NCI-H345 (cell line): ENCODE results near the gene ADAM19.
"Not testable (repeated sequence)": the region's sequence is repeated elsewhere in the genome, so short reads cannot be mapped to it uniquely, and the experiment has no call there.

Experiments used
- DNase-seq: peaks from one replicate; lab custom pipeline; 2025; lab: John Stamatoyannopoulos, UW

ADAM19 gene

DNA sequence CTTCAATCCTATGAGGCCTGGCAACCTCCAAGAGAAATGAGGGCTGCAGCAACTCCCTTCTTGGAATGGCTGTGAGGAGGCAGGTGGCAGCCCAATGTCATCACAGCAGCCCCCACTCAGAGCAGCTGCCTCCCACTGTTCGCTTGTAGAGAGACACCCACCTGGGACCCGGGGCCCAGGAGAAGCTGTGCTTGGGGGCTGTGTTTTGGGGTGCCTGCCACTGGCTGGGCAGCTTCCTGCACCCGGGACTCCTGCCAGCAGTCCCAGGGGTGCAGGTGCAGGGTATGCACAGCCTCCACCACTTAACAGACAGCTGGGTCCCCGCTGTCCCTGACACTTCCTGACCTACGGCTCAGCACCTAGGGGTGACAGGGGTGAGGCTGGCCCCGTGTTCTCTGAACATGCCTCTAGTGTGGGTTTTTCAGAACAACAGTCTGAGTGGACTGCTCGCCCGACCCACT is 89.3 kb downstream of the ADAM19 start:
- no peak for DNase-seq

DNA sequence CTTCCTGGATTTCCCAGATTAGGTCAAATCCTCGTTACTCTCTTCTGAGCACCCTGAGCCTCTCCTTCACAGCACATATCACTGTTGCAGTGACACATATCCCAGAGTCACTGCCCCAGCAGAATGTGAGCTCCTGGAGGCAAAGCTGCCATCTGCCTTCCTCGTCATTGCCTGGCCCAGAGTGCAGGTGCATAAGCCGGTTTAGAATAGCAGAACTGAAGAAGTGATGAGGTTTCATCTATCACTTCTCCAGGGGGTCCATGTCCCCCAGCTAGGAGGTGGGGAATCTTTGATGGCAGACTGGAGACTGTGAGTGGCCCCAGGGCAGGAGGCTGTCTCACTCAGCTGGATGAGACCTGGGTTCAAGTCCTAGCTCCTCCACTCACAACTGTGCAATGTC is 89.8 kb downstream of the ADAM19 start:
- DNase-seq, result no peak

DNA sequence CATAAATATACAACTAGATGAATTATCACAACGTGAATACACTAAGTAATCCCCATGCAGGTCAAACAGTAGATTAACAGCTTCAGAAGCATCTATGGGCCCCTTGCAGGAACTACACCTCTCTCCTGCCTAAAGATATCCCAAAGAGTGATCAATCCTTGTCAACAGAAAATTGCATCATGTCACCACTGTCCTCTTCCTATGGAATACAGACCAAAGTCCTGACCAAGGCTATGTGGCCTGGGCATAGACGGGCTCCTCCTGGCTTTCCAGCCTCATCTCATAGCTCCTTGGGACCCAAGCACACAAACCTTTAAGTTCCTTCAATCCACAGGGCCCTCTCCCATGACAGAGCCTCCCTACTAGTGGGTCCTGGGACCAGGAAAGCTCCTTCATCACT is 90.2 kb downstream of the ADAM19 start:
- no peak for DNase-seq

DNA sequence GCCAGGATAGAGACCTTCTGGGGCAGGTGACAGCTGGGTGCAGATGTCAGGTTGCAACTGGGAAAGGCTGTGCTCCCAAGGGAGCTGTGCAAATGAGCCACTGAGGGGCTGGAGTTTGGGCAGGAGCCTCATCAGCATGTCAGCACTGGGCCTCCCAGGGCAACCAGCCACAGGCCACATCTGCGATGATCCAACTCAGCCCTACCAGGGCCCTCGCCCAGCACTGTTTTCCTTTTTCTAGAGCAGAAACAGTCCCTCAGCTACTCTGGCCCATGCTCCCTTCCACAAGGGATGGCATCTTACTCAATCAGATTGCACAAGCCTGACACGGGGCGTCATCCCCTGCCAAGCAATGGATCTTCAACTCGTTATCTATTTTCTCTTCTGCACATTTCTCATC is 90.8 kb downstream of the ADAM19 start:
- no peak for DNase-seq

DNA sequence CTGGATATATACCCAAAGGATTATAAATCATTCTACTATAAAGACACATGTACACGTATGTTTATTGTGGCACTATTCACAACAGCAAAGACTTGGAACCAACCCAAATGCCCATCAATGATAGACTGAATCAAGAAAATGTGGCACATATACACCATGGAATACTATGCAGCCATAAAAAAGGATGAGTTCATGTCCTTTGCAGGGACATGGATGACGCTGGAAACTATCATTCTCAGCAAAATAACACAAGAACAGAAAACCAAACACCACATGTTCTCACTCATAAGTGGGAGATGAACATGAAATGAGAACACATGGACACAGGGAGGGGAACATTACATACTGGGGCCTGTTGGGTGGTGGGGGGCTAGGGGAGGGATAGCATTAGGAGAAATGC is 92.9 kb downstream of the ADAM19 start:
- not testable (repeated sequence) for DNase-seq

DNA sequence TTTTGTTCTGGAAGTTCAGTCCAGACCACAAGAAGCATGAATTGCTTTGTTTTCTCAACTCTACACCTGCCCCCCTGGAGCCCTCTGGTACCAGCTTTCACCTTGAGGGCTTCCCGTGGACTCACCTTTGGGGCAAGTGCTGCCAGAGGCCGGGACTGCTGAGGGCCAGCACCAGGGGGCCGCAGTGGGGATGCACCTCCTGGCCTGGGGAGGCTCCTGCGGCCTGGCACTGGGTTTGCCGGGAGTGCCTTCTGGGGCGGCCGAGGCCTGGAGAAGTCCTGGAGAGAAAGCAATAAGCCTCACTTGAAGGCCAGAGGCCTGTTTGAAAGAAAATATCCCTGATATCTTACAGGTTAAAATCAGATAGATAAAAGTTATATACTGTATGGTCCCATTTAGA is 93.9 kb downstream of the ADAM19 start:
- DNase-seq, result no peak

DNA sequence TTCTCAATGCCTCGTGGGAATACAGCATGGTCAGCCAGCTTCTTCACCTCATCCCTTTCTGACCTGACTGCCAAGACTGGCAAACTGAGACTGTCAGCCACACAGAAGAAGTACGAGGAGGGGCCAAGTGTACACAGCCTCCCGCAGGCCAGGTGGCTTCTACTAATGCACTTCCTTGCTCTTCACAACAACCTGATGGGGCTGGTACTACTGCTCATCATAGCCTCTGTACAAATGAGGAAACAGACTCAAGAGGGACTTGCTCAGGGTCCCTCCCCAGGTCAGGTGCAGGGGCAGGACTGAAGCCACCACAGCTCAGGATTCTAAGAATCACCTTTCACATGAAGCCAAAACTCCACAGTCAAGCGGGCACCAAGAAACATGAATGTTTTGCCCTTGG is 94.3 kb downstream of the ADAM19 start:
- DNase-seq, result no peak

DNA sequence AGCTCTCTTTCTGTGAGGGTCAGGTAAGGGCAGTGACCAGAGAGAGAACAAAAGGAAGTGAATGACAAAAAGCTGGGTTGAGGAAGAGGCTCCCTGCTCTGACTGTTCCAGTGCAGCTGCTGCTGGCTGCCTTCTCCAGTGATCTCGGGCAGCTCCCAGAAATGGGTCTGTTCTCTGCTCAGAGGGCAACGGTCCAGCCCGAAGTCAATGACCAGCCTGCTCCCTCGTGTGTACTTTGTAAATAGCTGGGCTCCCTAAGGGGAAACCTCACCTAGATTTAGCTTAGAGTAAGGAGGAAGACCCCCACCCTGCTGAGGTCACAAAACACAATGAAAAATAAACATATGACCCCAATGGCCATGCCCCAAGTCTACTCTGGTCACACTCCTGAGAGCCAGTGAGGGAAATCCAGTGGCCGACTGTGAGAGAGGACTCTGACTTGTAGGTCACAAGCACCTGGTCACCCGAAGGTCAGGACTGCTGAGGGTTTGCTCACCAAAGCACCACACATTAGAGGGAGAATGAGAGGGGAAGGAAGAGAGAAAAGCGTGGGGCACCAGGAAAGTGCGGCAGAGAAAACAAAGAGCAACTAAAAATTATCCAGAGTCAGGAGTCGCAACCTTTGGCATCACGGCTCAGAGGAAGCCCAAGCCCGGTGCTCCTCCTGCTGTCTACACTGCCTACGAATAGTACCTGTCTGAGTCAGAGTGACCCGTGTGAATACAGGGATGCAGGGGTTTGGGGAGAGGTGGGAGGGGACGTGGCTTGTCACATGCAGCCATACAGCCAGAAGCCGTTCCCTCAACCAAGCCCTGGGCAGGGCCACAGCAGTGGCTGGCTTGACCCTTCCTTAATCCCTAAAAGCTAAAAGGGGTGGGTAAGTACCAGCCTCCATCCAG is 95.7 kb downstream of the ADAM19 start:
- DNase-seq, result no peak

DNA sequence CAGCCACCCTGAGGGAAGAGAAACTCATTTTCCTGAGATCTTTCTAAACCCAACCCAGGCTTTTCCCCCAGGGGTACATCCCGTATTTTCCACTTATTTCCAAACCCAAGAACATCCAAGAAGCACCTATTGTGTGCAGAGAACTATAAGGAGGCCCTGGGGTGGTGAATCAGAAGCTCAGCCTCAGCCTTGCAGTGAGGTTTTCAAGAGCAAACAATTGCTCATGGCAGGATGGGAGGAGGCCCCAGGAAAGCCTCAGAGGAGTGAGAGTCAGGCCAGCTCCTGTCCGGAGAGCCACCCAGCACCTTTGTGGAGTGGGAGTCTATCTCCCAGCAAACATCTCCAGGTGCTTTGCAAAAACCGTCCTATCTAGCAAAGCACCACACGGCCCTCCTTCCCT is 96.4 kb downstream of the ADAM19 start:
- no peak for DNase-seq

DNA sequence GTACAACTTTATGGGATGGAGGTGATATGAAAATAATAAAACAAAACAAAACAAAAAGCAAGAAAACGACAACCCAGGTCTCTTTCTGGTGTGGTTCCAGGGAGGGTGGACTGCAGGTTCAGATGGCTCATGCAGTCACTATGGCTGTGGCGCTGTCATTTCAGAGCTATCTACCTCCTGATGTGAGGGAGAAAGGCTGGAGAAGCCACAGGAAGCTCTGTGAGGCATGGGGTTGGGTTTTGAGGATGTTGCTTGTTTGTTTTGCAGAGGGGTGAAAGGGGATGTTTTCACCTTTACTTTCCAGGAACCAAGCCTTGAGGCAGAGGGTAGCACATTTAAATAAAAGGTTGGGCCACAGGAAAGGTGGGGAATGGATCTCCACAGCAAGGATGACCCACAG is 96.8 kb downstream of the ADAM19 start:
- no peak for DNase-seq

DNA sequence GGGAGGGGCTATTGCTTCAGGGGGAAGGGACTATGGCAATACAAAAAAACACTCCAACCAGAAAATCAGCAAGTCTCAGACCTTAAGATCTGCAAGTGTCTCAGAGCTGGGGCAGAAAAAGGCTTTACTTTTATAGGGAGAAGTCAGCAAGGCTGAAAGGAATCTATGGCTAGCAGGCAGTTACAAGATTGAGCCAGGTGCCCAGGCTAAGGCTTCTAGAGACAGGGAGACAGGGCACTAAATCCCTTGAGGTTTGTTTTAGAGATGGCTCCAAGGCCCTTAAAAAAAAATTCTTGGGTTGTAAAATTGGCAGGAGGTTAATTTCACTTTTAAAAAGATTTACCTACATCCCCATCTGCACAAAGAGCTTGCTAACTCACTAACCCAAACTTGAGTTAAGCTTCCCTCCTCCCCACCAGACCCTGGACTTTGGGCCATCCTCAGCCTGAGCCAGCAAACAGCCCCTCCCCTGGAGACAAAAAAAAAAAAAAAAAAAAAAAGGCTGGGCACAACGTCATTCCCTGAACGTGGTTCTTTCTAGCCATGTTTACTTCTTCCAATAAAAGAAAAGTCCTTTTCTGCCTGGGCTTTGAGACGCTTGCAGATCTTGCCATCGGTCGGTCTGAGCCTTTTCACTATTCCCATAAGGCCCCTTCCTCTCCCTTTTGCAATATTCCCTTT is 97.6 kb downstream of the ADAM19 start:
- DNase-seq, result no peak

DNA sequence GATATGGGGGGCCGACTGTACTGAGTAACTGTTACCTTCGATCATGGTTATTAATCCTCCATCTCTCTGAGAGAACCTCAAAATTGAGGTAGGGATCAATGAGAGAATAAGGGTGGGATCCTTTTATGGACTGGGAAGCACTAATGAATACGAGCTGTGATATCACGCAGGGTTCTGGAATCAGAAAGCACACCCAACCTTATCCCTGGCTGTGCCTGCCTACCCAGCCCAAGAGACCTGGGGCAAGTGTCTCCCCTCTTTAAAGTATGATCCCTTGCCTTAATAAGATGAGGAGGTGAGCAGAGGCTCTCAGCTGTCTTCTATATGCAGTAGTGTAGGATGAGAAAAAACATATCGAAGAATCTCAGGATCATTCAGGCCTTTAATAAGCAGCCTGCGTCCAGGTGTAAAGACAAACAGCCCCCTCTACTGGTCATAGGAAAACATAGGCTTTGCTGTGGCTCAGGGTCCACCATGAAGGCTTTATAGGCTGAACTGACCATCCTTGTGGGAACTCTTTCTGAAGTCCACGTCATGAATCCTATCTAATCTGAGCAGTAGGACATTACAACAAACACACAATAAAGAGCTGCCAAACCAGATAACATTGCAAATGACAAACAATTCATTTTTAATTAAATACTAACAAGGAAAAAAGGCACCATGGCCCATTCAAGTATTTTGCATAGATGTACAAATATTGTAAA is 98.7 kb downstream of the ADAM19 start:
- DNase-seq, result peak; percentile 71

DNA sequence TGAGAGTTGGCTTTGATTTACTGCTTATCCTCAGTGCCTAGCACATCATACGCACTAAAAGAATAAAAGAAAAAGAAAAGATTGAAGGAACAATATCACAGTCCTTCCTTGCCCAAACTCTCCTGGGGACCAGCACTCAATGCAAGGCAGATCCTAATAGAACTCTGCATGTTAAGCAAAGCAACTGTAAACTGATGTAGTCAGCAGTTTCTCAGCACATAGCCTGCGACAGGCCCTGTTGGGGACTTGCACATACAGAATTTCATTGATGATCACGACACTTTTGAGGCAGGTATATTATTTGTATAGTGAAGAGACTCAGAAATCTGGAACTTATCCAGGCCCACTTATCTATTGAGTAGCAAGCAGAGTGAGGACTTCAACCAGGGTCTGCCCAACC is 100.1 kb downstream of the ADAM19 start:
- peak; percentile 80 for DNase-seq

DNA sequence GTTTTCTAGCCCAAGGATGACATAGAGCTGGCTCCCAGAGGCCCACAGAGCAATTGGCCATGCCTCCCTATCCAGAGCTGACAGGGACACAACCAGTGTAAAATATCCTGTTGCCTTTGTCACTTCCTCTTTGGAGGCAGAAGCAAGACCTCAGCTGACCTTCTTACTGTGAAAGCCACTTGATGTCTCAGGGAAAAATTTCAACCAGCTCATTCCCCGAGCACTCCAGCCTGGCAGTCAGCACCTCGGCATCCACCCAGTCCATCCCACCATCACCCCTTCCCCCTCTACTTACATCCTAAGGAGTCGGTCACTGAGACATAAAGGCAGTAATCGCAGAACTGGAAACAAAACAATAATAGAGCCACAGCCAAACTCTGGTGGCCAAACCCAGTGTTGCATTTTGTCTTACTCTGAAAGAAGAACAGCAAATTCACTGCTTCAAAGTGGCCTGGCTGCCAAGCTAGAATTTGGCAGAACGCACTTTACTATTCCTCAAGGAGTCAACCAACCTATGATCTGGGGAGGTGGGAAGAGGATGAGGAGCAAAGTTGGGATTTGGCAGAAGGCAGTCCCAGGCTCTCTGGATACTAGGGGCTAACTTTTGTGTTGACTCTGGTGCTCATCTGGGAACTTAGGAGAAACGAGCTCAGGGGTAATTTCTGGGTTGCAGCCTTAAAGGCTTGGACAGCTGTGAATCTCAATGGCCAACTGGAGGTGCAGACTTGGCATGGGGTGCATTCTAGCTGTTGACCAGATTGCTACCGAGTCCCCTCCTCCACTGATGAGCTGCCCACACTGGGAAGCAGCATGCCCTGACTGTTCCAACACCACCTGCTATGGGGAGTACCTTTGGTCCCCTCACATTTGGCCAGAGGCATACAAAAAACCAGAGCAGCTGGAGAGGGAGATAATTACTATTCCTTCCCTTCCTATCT is 101.9 kb downstream of the ADAM19 start:
- DNase-seq, result no peak

DNA sequence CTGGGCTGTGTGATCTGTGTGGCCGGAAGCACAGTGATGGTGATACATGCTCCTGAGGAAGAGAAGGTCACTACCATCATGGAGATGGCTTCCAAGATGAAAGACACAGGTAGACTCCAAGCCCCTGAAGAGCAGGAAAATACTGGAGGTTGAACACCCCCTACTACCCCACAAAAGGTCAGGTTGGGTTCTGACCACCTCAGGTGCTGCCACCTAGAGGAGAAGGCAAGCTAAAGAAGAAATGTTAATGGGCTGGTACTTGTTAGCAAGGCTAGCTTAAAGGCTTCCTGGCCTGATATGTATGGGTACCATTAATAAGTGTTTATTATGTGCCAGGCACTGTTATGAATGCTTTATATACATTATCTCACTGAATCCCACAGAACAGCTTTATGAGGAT is 103.9 kb downstream of the ADAM19 start:
- no peak for DNase-seq

DNA sequence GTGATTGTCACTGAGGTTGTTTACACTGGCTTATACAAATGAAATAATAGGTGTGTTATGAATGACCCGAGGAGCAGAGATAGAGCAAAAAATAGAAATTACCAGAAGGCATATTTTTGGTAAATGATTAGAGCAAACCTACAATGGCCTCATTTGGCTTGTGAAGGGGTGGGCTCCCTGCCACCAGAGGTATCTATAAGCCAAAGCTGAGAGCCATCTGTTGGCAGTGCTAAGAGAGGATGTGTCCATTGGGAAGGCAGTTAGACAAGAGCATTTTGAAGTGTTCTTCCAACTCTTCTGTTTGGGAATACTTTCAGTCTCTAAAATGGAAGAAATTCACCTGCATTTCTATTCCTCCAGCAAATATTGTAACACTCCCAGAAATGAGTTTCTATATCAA is 104.9 kb downstream of the ADAM19 start:
- DNase-seq, result no peak

DNA sequence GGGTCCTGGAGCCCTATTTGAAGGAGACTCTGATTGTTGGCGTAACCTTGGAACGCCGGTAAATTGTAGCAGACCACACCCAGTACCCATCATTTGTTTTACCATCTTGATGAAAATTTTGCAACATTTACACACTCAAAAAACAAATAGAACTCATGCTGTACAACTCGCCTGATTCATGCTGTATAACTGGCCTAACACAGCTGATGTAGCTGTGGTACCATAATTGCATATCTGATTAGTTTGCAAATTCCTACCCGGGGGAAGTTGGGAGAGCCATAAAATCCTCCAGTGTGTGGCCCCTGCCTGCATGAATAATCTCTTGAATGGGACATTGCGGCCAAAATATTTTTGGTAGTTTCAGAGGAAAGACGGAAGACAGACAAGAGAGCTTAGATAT is 105.9 kb downstream of the ADAM19 start:
- no peak for DNase-seq

DNA sequence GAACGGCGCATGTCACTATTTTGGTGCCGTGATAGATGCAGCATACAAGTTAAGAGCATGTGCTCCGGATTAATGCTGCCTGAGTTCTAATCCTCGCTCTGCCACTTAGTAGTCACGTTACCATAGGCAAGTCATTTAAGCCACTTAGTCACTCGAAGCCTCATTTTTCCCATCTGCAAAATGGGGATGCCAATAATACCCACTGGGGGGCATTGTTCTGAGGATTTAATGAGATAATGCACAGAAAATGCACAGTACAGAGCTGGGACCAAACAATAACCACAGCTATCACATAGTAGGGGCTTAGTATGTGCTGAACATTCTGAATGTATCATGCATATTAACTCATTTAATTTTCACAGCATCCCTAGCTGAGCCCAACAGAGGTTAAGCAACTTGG is 106.5 kb downstream of the ADAM19 start:
- no peak for DNase-seq

DNA sequence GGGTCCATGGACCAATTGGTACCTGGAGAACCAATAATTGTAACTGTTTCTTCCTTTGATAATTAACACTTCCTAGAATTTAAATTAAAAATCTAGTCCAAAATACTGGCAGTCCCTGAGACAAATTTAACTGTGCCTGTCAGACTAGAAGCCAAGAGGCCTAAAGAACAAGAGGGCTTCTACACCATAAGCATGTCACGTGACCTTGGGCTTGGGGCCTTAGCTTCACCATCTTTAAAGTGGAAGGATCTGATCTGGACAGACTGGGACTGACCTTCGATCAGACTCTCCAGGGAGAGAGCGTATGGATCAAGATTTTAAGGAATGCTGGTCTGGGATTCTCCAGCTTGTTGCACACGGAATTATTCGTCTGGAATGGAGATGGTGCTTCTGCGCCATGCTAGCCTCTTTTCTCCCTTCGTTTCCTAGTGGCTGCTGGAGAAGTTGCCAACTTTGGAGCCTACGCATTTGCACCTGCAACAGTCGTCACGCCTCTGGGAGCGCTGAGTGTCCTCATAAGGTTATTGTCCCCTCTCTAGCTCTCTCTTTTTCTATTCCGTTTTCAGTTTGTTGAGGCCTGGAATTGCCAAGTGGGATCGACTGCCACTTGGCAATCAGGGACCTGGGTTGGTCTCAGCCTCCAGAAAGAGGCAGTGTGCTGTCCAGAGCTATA is 107.1 kb downstream of the ADAM19 start:
- peak; percentile 61 for DNase-seq

DNA sequence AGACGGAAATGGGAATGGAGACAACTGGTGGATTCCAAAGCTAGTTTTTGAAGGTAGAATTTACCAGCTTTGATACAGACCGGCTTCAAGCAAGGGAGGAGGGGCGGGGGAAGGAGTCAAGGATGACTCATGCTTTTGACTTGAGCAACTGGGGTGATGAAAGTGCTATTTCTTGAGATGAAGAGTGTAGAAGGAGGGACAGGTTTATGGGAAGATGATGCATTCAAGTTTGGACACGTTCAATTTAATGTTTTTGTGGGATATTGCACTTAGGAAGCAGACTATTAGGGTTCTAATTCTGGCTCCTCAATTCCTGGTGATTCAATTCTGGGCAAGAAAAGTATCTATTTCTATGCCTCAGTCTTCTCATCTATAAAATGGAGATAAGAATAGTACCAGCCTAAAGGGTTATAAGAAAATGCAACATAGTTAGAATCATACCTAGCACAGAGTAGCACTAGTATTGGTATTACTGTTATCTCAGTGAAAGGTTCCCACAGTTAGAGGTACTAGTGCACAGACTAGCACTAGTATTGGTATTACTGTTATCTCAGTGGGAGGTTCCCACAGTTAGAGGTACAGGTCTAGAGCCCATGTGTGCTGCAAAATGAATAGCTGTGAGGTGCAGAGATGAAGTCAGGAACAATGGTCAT is 110.9 kb downstream of the ADAM19 start:
- no peak for DNase-seq
